HG03139 (cell line): ENCODE measurements around the gene IDH3A.

Source experiments
- ATAC-seq: cut with Tn5 transposase; IDR thresholded peaks from one replicate; pipeline ENCODE4 v1.9.1; 2021; ENCODE audit not compliant: unreplicated experiment

Gene IDH3A

GRCh38 chr15:78164010-78164409 is 14.8 kb downstream of the IDH3A start:
- ATAC-seq: no peak

DNA sequence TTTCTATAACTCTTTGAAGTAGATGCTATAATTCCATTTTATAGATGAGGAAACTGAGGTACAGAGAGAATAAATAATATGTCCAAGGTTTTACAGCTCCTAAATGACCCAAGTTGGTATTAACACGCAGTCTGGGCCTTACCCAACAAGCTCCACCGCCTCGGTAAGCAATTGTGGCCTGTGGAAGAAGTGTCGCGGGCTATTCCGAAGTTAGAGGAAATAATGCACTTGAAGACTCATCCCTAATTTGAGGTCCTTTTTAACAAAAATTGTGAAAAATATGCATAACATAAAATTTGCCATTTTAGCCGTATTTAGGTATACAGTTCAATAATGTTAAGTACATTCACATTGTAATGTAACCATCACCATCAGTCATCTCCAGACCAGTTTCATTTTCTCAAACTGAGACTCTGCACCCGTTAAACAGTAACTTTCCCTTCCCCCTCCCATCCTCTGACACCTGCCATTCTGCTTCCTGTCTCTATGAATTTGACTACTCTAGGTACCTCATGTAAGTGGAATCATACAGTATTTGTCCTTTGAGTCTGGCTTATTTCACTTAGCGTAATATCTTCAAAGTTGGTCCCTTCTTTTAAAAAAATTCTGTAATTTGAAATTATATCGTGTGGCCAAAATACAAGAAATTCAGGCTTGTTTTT is 18.2 kb downstream of the IDH3A start:
- peak; percentile 74 for ATAC-seq

DNA sequence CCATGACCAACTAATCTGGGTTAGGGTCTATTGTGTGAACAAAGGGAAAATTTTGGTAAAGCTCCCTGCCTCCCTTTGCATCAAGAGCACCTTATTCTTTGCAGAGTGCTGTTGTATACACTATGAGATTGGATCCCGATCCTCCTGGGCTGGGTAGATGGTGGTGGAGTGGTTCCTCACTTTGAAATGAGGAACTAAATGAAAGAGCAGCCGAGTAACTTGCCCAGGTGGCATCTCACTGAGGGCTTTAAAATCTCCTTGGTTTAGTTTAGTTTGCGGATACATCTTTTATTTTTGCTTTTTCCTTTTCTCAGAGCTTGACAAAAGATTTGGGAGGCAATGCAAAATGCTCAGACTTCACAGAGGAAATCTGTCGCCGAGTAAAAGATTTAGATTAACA is 19.4 kb downstream of the IDH3A start:
- ATAC-seq: no peak

GRCh38 chr15:78170848-78171773 is 21.9 kb downstream of the IDH3A start:
- peak; percentile 42 for ATAC-seq

DNA sequence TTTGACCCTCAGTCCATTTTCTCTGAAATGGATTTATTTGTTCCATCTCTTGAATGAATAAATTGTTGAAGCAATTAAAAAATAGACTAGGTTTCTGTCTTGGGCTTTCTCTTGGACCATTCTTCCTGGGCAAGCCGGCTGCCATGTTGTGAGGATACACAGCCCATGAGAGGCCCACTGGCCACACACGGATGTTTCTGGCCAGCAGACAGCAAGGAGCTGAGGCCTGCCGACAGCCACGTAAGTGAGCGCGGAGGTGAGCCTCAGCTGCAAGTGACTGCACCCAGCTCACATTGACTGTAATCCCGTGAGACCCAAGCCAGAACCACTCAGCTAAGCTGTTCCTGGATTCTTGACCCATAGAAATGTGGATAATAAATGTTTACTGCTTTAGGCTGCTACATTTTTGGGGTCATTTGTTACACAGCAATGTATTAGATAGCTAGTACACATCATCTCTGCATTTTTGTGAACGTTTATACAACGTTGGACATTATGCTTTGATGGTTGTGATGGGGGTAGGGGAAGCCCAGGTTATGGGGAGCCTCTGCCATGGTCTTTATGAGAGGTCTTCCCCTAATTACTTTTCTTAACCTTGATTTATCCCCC is 22.8 kb downstream of the IDH3A start:
- ATAC-seq: no peak

DNA sequence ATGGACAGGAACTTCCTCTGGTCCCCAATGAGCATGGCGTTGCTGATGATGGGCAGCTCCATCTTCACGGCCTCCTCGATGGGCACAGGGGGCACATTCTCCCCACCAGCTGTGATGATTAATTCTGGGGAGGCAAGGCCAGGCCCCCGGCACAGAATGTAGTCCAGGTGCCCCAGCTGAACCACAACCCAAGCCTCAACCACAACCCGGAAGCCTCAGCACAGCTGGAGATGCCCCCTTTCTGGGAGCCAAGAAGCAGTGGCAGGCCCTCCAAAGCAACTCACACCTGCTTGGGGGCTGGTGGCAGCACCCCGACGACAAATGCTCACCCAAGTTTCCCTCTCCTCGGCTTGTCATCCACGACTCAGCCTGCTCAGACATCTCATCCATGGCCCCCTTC is 25.2 kb downstream of the IDH3A start:
- ATAC-seq: no peak

- no peak for ATAC-seq
Observed at GRCh38 chr15:78175330-78175729, 26.2 kb downstream of the IDH3A start.

DNA sequence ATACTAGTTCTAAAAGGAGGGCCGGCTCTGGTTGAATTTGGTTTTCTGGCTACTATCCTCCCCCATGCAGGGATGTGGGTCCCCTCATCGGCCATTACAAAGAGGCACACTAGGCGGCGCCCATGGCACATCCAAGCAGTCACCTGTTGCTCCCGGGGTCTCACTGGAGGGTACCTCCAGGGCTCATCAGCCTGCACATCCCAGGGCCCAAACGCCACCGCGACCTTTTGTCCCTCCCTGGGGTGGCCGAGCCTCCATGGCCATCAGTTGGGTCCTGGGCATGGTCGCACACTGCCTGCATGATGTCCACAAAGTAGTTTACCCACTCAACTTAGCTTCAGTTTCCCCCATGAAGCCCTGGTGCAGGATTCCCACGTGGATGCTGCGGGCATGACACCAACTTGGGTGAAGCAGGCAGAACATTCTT is 28.3 kb downstream of the IDH3A start:
- ATAC-seq: no peak

- ATAC-seq: no peak
Observed at GRCh38 chr15:78178064-78178463, 28.9 kb downstream of the IDH3A start.

- no peak for ATAC-seq
Observed at GRCh38 chr15:78179286-78179840, 30.2 kb downstream of the IDH3A start.

DNA sequence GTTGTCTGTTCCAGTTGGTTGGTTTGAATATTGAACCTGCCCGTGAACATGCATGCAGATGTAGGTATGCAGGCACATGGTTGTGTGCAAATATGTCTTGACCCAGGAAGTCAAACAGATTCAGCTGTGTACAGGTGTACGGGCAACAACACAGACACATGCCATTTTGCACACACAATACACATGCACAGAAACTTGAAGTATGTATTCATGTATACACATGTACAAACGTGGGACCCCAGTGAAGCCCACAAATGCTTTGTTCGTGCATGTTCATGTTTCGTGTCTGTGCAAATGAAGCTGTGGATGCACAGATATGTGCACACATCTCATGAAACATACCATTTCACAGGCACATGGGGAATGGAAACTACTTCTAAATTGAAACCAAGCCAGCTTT is 30.7 kb downstream of the IDH3A start:
- ATAC-seq: no peak

- ATAC-seq: no peak
Observed at GRCh38 chr15:78182336-78182700, 33.2 kb downstream of the IDH3A start.

DNA sequence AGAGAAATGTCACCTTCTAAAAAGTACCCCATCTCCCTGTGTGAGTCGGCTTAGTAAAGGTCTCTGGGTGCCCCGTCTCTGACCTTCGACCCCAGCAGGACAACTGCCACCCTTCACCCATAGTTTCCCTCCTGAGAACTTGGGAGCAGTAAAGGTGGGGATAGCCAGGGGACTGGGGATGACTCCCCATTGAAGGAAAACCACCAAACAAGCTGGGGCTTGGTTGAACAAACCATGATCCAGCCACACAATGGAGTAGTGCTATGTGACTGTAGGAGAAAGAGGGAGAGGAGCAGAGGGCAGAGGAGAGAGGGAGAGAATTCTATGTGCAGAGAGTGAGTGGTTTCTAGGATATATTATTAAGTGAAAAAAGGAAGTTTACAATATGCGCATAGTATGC is 33.7 kb downstream of the IDH3A start:
- ATAC-seq: no peak

GRCh38 chr15:78192826-78193594 is 43.8 kb downstream of the IDH3A start:
- no peak for ATAC-seq

GRCh38 chr15:78193731-78194567 is 44.8 kb downstream of the IDH3A start:
- no peak for ATAC-seq

DNA sequence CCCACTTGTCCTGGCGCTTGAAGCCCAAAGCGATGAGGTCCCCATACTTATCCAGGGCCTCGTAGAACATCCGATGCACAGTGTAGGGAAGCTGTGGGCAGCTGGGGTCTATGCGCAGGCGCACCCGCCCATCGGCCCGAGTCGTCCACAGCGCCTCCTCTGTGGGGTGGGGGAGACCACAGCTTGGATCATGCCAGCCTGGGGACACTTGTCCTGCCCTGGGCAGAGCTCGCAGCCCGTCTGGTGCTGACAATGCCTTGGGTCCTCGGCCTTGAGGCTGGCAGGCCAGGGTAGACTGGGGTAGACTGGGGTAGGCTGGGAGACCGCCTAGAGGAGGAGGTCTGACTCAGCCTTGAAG is 45.4 kb downstream of the IDH3A start:
- ATAC-seq: no peak

DNA sequence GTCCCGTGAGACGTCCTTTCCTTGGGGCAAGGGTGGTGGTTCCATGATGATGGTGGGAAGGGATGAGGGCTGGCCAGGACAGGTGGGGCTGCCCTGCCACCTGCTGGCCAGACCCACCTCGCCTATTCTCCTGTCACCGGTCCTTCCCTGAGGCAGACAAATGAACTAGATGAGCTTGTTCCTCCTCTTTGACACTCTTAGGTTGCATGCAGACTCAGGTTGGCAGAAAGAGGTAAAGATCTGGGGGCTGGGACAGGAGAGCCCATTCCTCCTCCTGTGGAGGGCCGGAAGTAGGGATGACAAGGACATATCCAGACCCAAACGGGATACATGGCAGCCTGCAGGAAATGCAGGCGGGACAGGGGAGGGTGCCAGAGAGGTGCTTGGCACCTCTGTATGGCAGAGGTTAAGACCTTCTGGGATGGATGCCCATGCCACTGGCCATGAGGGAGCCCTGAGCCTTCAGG is 46.6 kb downstream of the IDH3A start:
- ATAC-seq: no peak

DNA sequence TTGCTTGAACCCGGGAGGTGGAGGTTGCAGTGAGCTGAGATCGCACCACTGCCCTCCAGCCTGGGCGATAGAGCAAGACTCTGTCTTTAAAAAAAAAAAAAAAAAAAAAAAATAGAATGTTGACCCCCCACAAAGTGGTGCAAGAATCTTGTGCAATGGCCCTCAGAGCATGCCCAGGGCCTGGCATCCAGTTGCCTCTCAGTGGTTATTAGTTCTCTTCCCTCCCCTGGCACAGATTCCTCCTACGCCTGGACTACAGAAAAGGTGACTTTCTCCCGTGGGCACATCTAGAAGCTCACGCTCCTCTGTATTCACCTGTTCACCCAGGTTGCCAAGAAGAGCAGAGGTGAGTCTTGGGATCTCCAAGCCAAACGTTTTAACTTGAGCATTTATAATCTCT is 48.5 kb downstream of the IDH3A start:
- no peak for ATAC-seq

DNA sequence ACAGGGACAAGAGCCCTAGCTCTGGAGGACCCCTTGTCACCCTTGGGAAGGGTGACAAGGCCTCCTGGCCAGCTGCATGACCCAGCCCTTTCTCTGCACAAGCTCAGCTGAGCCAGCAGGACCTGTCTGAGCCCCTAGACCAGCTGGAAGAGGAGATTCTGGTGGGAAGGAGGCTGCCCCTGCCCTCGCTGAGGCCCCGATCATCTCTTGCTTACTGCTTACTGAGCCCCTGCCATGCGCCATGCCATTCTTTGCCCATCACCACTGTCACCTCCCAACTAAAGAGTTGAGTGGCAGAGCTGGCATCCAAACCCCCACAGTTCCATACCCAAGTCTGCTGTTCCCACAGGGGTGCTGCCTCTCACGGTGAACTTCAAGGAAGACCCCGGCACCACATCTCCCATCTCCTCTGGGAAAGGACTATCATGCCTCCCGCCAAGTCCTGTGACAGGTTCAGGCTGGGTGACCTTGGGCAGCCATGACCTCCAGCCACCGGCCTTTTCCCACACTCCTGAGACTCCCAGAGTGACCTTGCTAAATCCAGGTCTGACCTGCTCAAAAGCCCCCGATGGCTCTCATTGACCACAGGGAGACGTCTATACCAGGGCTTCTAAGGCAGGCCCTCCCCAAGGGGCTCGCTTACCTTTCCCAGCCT is 51.2 kb downstream of the IDH3A start:
- ATAC-seq: no peak
